ENCODE data around the gene AP1G2. TPM values are rescaled to one million over a fixed set of nuclear protein-coding genes. Genes with fewer than 3 reads are reported as not detected.

AP1G2 gene
- total and polyA plus RNA-seq, 2 of the 13 experiments (the other 11 are each of a cell fraction or from before 2014, with no cell fraction given), result 96.9 to 611 TPM

DNA sequence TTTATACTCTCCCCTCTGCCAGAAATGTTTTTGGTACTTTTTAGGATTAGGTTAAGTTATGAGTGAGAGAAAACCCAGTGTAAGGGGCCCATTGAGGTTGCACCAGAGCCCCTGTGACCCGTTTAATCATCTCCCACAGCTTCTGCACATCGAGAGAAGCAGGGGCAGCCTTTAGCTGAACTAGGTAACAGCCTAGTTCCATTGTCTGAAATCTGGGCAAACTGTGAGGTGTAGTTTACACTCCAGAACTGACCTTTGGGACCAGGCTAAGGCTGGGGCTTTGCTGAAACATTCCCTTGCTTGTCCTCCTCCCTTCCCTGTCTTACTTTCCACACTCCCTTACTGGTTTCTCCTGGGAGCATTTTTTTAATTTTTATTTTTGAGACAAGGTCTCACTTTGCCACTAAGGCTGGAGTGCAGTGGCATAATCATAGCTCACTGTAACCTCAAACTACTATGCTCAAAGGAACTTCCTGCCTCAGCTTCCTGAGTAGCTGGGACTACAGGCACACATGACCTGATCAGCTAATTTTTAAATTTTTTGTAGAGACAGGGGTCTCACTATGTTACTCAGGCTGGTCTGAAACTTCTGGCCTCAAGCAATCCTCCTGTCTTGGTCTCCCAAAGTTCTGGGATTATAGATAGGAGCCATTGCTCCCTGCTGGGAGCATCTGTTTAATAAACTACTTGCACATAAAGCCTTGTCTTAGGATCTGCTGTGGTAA, 42.7 kb upstream of the AP1G2 start (continued):
- TF ChIP-seq, protein P1, sequence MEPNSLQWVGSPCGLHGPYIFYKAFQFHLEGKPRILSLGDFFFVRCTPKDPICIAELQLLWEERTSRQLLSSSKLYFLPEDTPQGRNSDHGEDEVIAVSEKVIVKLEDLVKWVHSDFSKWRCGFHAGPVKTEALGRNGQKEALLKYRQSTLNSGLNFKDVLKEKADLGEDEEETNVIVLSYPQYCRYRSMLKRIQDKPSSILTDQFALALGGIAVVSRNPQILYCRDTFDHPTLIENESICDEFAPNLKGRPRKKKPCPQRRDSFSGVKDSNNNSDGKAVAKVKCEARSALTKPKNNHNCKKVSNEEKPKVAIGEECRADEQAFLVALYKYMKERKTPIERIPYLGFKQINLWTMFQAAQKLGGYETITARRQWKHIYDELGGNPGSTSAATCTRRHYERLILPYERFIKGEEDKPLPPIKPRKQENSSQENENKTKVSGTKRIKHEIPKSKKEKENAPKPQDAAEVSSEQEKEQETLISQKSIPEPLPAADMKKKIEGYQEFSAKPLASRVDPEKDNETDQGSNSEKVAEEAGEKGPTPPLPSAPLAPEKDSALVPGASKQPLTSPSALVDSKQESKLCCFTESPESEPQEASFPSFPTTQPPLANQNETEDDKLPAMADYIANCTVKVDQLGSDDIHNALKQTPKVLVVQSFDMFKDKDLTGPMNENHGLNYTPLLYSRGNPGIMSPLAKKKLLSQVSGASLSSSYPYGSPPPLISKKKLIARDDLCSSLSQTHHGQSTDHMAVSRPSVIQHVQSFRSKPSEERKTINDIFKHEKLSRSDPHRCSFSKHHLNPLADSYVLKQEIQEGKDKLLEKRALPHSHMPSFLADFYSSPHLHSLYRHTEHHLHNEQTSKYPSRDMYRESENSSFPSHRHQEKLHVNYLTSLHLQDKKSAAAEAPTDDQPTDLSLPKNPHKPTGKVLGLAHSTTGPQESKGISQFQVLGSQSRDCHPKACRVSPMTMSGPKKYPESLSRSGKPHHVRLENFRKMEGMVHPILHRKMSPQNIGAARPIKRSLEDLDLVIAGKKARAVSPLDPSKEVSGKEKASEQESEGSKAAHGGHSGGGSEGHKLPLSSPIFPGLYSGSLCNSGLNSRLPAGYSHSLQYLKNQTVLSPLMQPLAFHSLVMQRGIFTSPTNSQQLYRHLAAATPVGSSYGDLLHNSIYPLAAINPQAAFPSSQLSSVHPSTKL (CRISPR knock-in tag; IDR thresholded peaks at IDR 0.05), result peak; percentile 88
- peak in 1 of 2 experiments; percentile 62; a peak in 2 of 4 replicates for TF ChIP-seq REST (IDR thresholded peaks at IDR 0.05; ENCODE audit: borderline replicate concordance in 1 of 2, low read depth in 1 of 2, low read length in 2 of 2)
- TF ChIP-seq, protein P2, sequence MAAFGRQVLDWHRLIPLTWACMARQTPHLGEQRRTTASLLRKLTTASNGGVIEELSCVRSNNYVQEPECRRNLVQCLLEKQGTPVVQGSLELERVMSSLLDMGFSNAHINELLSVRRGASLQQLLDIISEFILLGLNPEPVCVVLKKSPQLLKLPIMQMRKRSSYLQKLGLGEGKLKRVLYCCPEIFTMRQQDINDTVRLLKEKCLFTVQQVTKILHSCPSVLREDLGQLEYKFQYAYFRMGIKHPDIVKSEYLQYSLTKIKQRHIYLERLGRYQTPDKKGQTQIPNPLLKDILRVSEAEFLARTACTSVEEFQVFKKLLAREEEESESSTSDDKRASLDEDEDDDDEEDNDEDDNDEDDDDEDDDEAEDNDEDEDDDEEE (CRISPR knock-in tag; IDR thresholded peaks at IDR 0.05), result no peak
